BE2C (cell line): Measurements from ENCODE around the gene TTR.

Source experiments
- DNase-seq: peaks from one replicate; pipeline ENCODE4 v3.0.0-alpha.2; 2020
- H3K27me3 ChIP-seq: fragments of 250-450 bp; sonication (Bioruptor Pico); 2 replicates; pipeline ENCODE4 v1.5.1; 2020; ENCODE audit warnings: mild to moderate bottlenecking
- H3K36me3 ChIP-seq: fragments of 250-450 bp; sonication (Bioruptor Pico); 2 replicates; pipeline ENCODE4 v1.5.1; 2020; ENCODE audit warnings: mild to moderate bottlenecking
- H3K4me1 ChIP-seq: fragments of 250-450 bp; sonication (Bioruptor Pico); 2 replicates; pipeline ENCODE4 v1.5.1; 2020
- H3K4me3 ChIP-seq: 2 replicates; pipeline ENCODE4 v1.5.1; 2011; ENCODE audit warnings: low read depth, low read length
- H3K9me3 ChIP-seq: fragments of 250-450 bp; sonication (Bioruptor Pico); 2 replicates; pipeline ENCODE4 v1.5.1; 2020
- CTCF ChIP-seq: IDR thresholded peaks from 2 replicates; pipeline ENCODE4 v1.5.1; 2012; ENCODE audit warnings: mild to moderate bottlenecking, low read depth, low read length

The TTR gene

GRCh38 chr18:31583185-31583854 is 8.4 kb upstream of the TTR start:
- H3K27me3 ChIP-seq: no peaks in the 10 kb centered on the region
- H3K4me3 ChIP-seq: no peak overlapping the region
- H3K9me3 ChIP-seq: no peaks in the 10 kb centered on the region
- no peak for TF ChIP-seq CTCF
- no peaks in the 10 kb centered on the region for H3K36me3 ChIP-seq
- DNase-seq: no peak
- H3K4me1 ChIP-seq: no peaks in the 10 kb centered on the region

- Histone ChIP-seq H3K4me1 (no peaks in the 10 kb centered on the region), H3K27me3 (no peaks in the 10 kb centered on the region), H3K36me3 (no peaks in the 10 kb centered on the region), H3K4me3 (no peak overlapping the region), H3K9me3 (no peaks in the 10 kb centered on the region)
- TF ChIP-seq CTCF: no peak
- no peak for DNase-seq
These were observed 5.7 kb upstream of the TTR start for GRCh38 chr18:31585991-31586390.

- Histone ChIP-seq H3K9me3 (no peaks in the 10 kb centered on the region), H3K27me3 (no peaks in the 10 kb centered on the region), H3K36me3 (no peaks in the 10 kb centered on the region), H3K4me1 (no peaks in the 10 kb centered on the region), H3K4me3 (no peak overlapping the region)
- no peak for DNase-seq
- no peak for TF ChIP-seq CTCF
These were observed 5.1 kb upstream of the TTR start for GRCh38 chr18:31586616-31587015.

- Histone ChIP-seq H3K4me1 (no peaks in the 10 kb centered on the region), H3K4me3 (no peak overlapping the region), H3K36me3 (no peaks in the 10 kb centered on the region), H3K27me3 (no peaks in the 10 kb centered on the region), H3K9me3 (no peaks in the 10 kb centered on the region)
- no peak for DNase-seq
- TF ChIP-seq CTCF: no peak
These were observed 4.1 kb upstream of the TTR start for GRCh38 chr18:31587529-31587928.

- Histone ChIP-seq H3K4me3 (no peak overlapping the region), H3K9me3 (no peaks in the 10 kb centered on the region), H3K4me1 (no peaks in the 10 kb centered on the region), H3K36me3 (no peaks in the 10 kb centered on the region), H3K27me3 (no peaks in the 10 kb centered on the region)
- no peak for TF ChIP-seq CTCF
- no peak for DNase-seq
These were observed 1.1 kb upstream of the TTR start for GRCh38 chr18:31590570-31590969.

GRCh38 chr18:31591113-31591512 is 564 bp upstream of the TTR start:
- H3K4me1 ChIP-seq: no peaks in the 10 kb centered on the region
- no peaks in the 10 kb centered on the region for H3K9me3 ChIP-seq
- no peak for DNase-seq
- H3K4me3 ChIP-seq: no peak overlapping the region
- H3K27me3 ChIP-seq: no peaks in the 10 kb centered on the region
- no peaks in the 10 kb centered on the region for H3K36me3 ChIP-seq
- no peak for TF ChIP-seq CTCF
